H9 (cell line): ENCODE data around the gene KCND2. TPM values are rescaled to one million over a fixed set of nuclear protein-coding genes. Genes with fewer than 3 reads are reported as not detected.

Source experiments
- DNase-seq: peaks from one replicate; pipeline ENCODE4 v3.0.0-alpha.2; 2017
- H2AFZ ChIP-seq: one replicate; pipeline ENCODE4 v1.6.1; 2013; ENCODE audit warnings: mild to moderate bottlenecking, low read length, control low read depth, moderate library complexity
- H2AK5ac ChIP-seq: 2 replicates; pipeline ENCODE4 v1.6.1; 2013; ENCODE audit warnings: low read length, control low read depth, mixed read lengths; ENCODE audit not compliant: insufficient read length
- H2BK120ac ChIP-seq: one replicate; pipeline ENCODE4 v1.6.1; 2013; ENCODE audit warnings: low read depth, mild to moderate bottlenecking, low read length, control low read depth, inconsistent platforms; ENCODE audit not compliant: poor library complexity, severe bottlenecking
- H2BK12ac ChIP-seq: 2 replicates; pipeline ENCODE4 v1.6.1; 2013; ENCODE audit warnings: low read length, control low read depth, mixed read lengths, low read depth; ENCODE audit not compliant: insufficient read length
- H2BK15ac ChIP-seq: 2 replicates; pipeline ENCODE4 v1.6.1; 2013; ENCODE audit warnings: low read depth, low read length, control low read depth
- H2BK20ac ChIP-seq: one replicate; pipeline ENCODE4 v1.6.1; 2013; ENCODE audit warnings: low read depth, mild to moderate bottlenecking, low read length, control low read depth, inconsistent platforms; ENCODE audit not compliant: poor library complexity, severe bottlenecking
- H2BK5ac ChIP-seq: 2 replicates; pipeline ENCODE4 v1.6.1; 2013; ENCODE audit warnings: low read length, control low read depth, mixed read lengths; ENCODE audit not compliant: insufficient read length
- H3K14ac ChIP-seq: 2 replicates; pipeline ENCODE4 v1.6.1; 2013; ENCODE audit warnings: low read length, control low read depth; ENCODE audit not compliant: insufficient read depth
- H3K18ac ChIP-seq: 2 replicates; pipeline ENCODE4 v1.6.1; 2013; ENCODE audit warnings: low read depth, mild to moderate bottlenecking, mixed read lengths, low read length, control low read depth; ENCODE audit not compliant: insufficient read length
- H3K23ac ChIP-seq: 2 replicates; pipeline ENCODE4 v1.6.1; 2013; ENCODE audit warnings: low read length, control low read depth, mixed read lengths, low read depth; ENCODE audit not compliant: insufficient read length
- H3K23me2 ChIP-seq: 2 replicates; pipeline ENCODE4 v1.6.1; 2013; ENCODE audit warnings: low read depth, mild to moderate bottlenecking, mixed read lengths, low read length, control low read depth; ENCODE audit not compliant: insufficient read length, poor library complexity, severe bottlenecking
- H3K27ac ChIP-seq: 2 replicates; pipeline ENCODE4 v1.5.1; 2013; ENCODE audit warnings: low read length, control low read depth, mixed read lengths, low read depth; ENCODE audit not compliant: insufficient read length
- H3K27me3 ChIP-seq: 2 replicates; pipeline ENCODE4 v1.6.1; 2013; ENCODE audit warnings: low read length, control low read depth, inconsistent platforms; ENCODE audit not compliant: insufficient read depth
- H3K4ac ChIP-seq: 2 replicates; pipeline ENCODE4 v1.6.1; 2013; ENCODE audit warnings: low read depth, mild to moderate bottlenecking, control low read depth, inconsistent platforms, low read length, moderate library complexity
- H3K4me1 ChIP-seq: 2 replicates; pipeline ENCODE4 v1.6.1; 2013; ENCODE audit warnings: low read length, control low read depth, inconsistent platforms; ENCODE audit not compliant: insufficient read depth
- H3K4me2 ChIP-seq: 2 replicates; pipeline ENCODE4 v1.6.1; 2013; ENCODE audit warnings: low read length, control low read depth, mixed read lengths; ENCODE audit not compliant: insufficient read length, insufficient read depth
- H3K56ac ChIP-seq: 2 replicates; pipeline ENCODE4 v1.6.1; 2013; ENCODE audit warnings: low read depth, mild to moderate bottlenecking, mixed read lengths, low read length, control low read depth; ENCODE audit not compliant: insufficient read length
- H3K79me1 ChIP-seq: 2 replicates; pipeline ENCODE4 v1.6.1; 2013; ENCODE audit warnings: low read depth, mild to moderate bottlenecking, moderate library complexity, low read length, control low read depth, inconsistent platforms; ENCODE audit not compliant: insufficient read depth, poor library complexity, severe bottlenecking
- H3K79me2 ChIP-seq: 2 replicates; pipeline ENCODE4 v1.6.1; 2013; ENCODE audit warnings: low read length, control low read depth, inconsistent platforms; ENCODE audit not compliant: insufficient read depth
- H3K9ac ChIP-seq: 2 replicates; pipeline ENCODE4 v1.6.1; 2013; ENCODE audit warnings: low read length, control low read depth, mixed read lengths; ENCODE audit not compliant: insufficient read length; ENCODE audit errors: extremely low read depth
- H3K9me3 ChIP-seq: one replicate; pipeline ENCODE4 v1.6.1; 2013; ENCODE audit warnings: low read depth, low read length, inconsistent platforms; ENCODE audit not compliant: control insufficient read depth
- H3T11ph ChIP-seq: one replicate; pipeline ENCODE4 v1.6.1; 2013; ENCODE audit warnings: mild to moderate bottlenecking, low read length, control low read depth, inconsistent platforms
- H4K20me1 ChIP-seq: one replicate; pipeline ENCODE4 v1.6.1; 2013; ENCODE audit not compliant: control insufficient read depth, insufficient read length, insufficient read depth
- H4K5ac ChIP-seq: 2 replicates; pipeline ENCODE4 v1.6.1; 2013; ENCODE audit warnings: low read depth, mild to moderate bottlenecking, mixed read lengths, low read length, control low read depth; ENCODE audit not compliant: insufficient read length
- H4K8ac ChIP-seq: replicated peaks from 2 replicates; pipeline ENCODE4 v1.6.1; 2013; ENCODE audit warnings: low read length, control low read depth, mixed read lengths, low read depth; ENCODE audit not compliant: insufficient read length
- H4K91ac ChIP-seq: 2 replicates; pipeline ENCODE4 v1.6.1; 2013; ENCODE audit warnings: low read depth, mild to moderate bottlenecking, moderate library complexity, mixed read lengths, low read length, control low read depth; ENCODE audit not compliant: insufficient read length
- H3K27ac Mint-ChIP-seq, 3 experiments: 2 replicates in 2 of 3; 3 replicates in 1 of 3; pipeline ENCODE4 v1.8.0; 2020 to 2021; ENCODE audit warnings: mixed read lengths in 3 of 3, mild to moderate bottlenecking in 1 of 3, moderate library complexity in 1 of 3
- H3K27me3 Mint-ChIP-seq: 2 replicates; pipeline ENCODE4 v1.8.0; 2021; ENCODE audit warnings: low read depth, mild to moderate bottlenecking, moderate library complexity, mixed read lengths
- H3K36me3 Mint-ChIP-seq, 3 experiments: 2 replicates in 2 of 3; 3 replicates in 1 of 3; pipeline ENCODE4 v1.8.0; 2020 to 2021; ENCODE audit warnings: low read depth in 3 of 3, mixed read lengths in 3 of 3; ENCODE audit not compliant: insufficient read depth in 1 of 3
- H3K4me1 Mint-ChIP-seq, 2 experiments: 2 replicates each; pipeline ENCODE4 v1.8.0; 2020; ENCODE audit warnings: mixed read lengths in 2 of 2
- H3K4me3 Mint-ChIP-seq, 2 experiments: 2 replicates in 1 of 2; 3 replicates in 1 of 2; pipeline ENCODE4 v1.8.0; 2020 to 2021; ENCODE audit warnings: mild to moderate bottlenecking in 2 of 2, mixed read lengths in 2 of 2, moderate library complexity in 1 of 2
- H3K9me3 Mint-ChIP-seq, 2 experiments: 2 replicates in 1 of 2; 3 replicates in 1 of 2; pipeline ENCODE4 v1.8.0; 2020; ENCODE audit warnings: mild to moderate bottlenecking in 2 of 2, mixed read lengths in 2 of 2, moderate library complexity in 1 of 2
- CTCF ChIP-seq: fragments of 200-600 bp; sonication (generic); conservative IDR thresholded peaks from 3 replicates; pipeline ENCODE4 v1.8.0; 2021; ENCODE audit warnings: antibody characterized with exemption, mild to moderate bottlenecking
- WGBS: extraction: QIAGEN DNeasy Blood & Tissue Kit; methylation state at CpG from one replicate; pipeline ENCODE4 v1.1.7; 2013; ENCODE audit warnings: missing lambda C conversion rate, low lambda C conversion rate, mixed read lengths; ENCODE audit not compliant: insufficient read length; ENCODE audit errors: extremely low coverage; 5-methylcytosine and 5-hydroxymethylcytosine counted together
- total RNA-seq: library from RNA; stranded (reverse); gene quantifications from 2 replicates; pipeline ENCODE4 v1.2.1, GENCODE V29; 2021

The KCND2 gene
- total RNA-seq, 1 experiment from 2014 or later: 6.4 TPM

GRCh38 chr7:120227255-120227654, 45.7 kb upstream of the KCND2 start:
- no peaks in the 10 kb centered on the region for H3K36me3 Mint-ChIP-seq
- H4K91ac ChIP-seq: no peak overlapping the region
- H3K27me3 ChIP-seq: no peaks in the 10 kb centered on the region
- H2BK20ac ChIP-seq: no peak overlapping the region
- no peak overlapping the region for H3K4ac ChIP-seq
- no peak overlapping the region for H2BK120ac ChIP-seq
- H3K4me3 Mint-ChIP-seq: no peak overlapping the region
- H2AFZ ChIP-seq: no peak overlapping the region
- H4K8ac ChIP-seq: no peak overlapping the region
- H2AK5ac ChIP-seq: no peak overlapping the region
- no peak for TF ChIP-seq CTCF
- H3K9me3 Mint-ChIP-seq: no peaks in the 10 kb centered on the region
- H3K79me2 ChIP-seq: no peaks in the 10 kb centered on the region
- no peak overlapping the region for H4K5ac ChIP-seq
- no peak overlapping the region for H3K9ac ChIP-seq
- H2BK15ac ChIP-seq: no peak overlapping the region
- DNase-seq: no peak
- no peaks in the 10 kb centered on the region for H3K79me1 ChIP-seq
- H3K4me1 Mint-ChIP-seq: no peaks in the 10 kb centered on the region
- no peak overlapping the region for H3K56ac ChIP-seq
- H3K23me2 ChIP-seq: no peaks in the 10 kb centered on the region
- H3K27me3 Mint-ChIP-seq: no peaks in the 10 kb centered on the region
- H3K9me3 ChIP-seq: no peaks in the 10 kb centered on the region
- H3K18ac ChIP-seq: no peak overlapping the region
- H3K4me1 ChIP-seq: no peaks in the 10 kb centered on the region
- no peak overlapping the region for H3K27ac Mint-ChIP-seq
- no peak overlapping the region for H3K27ac ChIP-seq
- no peaks in the 10 kb centered on the region for H4K20me1 ChIP-seq
- no peak overlapping the region for H2BK5ac ChIP-seq
- no peak overlapping the region for H3K14ac ChIP-seq
- no peak overlapping the region for H3T11ph ChIP-seq
- no peak overlapping the region for H2BK12ac ChIP-seq
- WGBS: no CpG with 5 or more reads among the region's 3 CpGs
- H3K4me2 ChIP-seq: no peak overlapping the region
- H3K23ac ChIP-seq: no peak overlapping the region
